Left renal pelvis (tissue), 4 donors: ENCODE measurements around the gene HOXB1. TPM values are rescaled to one million over a fixed set of nuclear protein-coding genes. Genes with fewer than 3 reads are reported as not detected.

Experiments used
- DNase-seq, 4 donors: peaks; one replicate each; pipeline ENCODE4 v3.0.0-alpha.2; 2013; ENCODE audit warnings: low read depth in 4 of 4, low spot score in 3 of 4
- polyA plus RNA-seq, 4 donors: library from polyadenylated mRNA; unstranded; fragments of 120-200 nt; gene quantifications; one replicate each; pipeline ENCODE4 v1.2.1, GENCODE V29; 2013; ENCODE audit not compliant: insufficient read length in 4 of 4

The HOXB1 gene
- polyA plus RNA-seq, 4 donors, result 0.21 to 0.75 (median 0.37) TPM; not detected in 1

GRCh38 chr17:48568499-48569239 lies 37.9 kb upstream of the HOXB1 start:
- no peak for DNase-seq

GRCh38 chr17:48567646-48568354 lies 37.0 kb upstream of the HOXB1 start:
- no peak for DNase-seq

GRCh38 chr17:48567209-48567608 lies 36.4 kb upstream of the HOXB1 start:
- no peak for DNase-seq

- no peak for DNase-seq
Observed at GRCh38 chr17:48566717-48567116, 35.9 kb upstream of the HOXB1 start.

- DNase-seq, result no peak
Observed at GRCh38 chr17:48565925-48566710, 35.3 kb upstream of the HOXB1 start.

- DNase-seq, result no peak
Observed at GRCh38 chr17:48565022-48565554, 34.3 kb upstream of the HOXB1 start.

GRCh38 chr17:48564188-48565021 lies 33.6 kb upstream of the HOXB1 start:
- no peak for DNase-seq

GRCh38 chr17:48563867-48564187 lies 33.0 kb upstream of the HOXB1 start:
- DNase-seq, result no peak

- peak in 1 of 4 donors; percentile 73 for DNase-seq
Observed at GRCh38 chr17:48563385-48563838, 32.6 kb upstream of the HOXB1 start.

- no peak for DNase-seq
Observed at GRCh38 chr17:48562934-48563333, 32.1 kb upstream of the HOXB1 start.

GRCh38 chr17:48561884-48562810 lies 31.3 kb upstream of the HOXB1 start:
- no peak for DNase-seq

GRCh38 chr17:48559840-48560817 lies 29.3 kb upstream of the HOXB1 start:
- DNase-seq, result no peak

GRCh38 chr17:48559122-48559839 lies 28.5 kb upstream of the HOXB1 start:
- DNase-seq, result no peak

- no peak for DNase-seq
Observed at GRCh38 chr17:48558831-48559121, 28.0 kb upstream of the HOXB1 start.

GRCh38 chr17:48558057-48558830 lies 27.4 kb upstream of the HOXB1 start:
- DNase-seq, result no peak

GRCh38 chr17:48556576-48557401 lies 26.0 kb upstream of the HOXB1 start:
- DNase-seq, result no peak
